GM06990 (cell line): ENCODE data around the gene DYNC1LI1.

Experiments used
- DNase-seq: peaks from one replicate; pipeline ENCODE4 v3.0.0-alpha.2; 2011; ENCODE audit not compliant: insufficient read length; ENCODE audit errors: extremely low read depth
- H3K27me3 ChIP-seq: replicated peaks from 2 replicates; pipeline ENCODE4 v1.6.0; 2011; ENCODE audit warnings: low read length; ENCODE audit not compliant: control insufficient read depth, insufficient read depth
- H3K36me3 ChIP-seq: 2 replicates; pipeline ENCODE4 v1.5.1; 2011; ENCODE audit warnings: low read length; ENCODE audit not compliant: control insufficient read depth, insufficient read depth
- H3K4me3 ChIP-seq: replicated peaks from 2 replicates; pipeline ENCODE4 v1.5.1; 2011; ENCODE audit warnings: low read depth, mild to moderate bottlenecking, control low read depth, low read length
- CTCF ChIP-seq: IDR thresholded peaks from 2 replicates; pipeline ENCODE4 v1.5.1; 2011; ENCODE audit warnings: low read length, control low read depth, mild to moderate bottlenecking, inconsistent platforms; ENCODE audit not compliant: insufficient read depth, poor library complexity, severe bottlenecking

DYNC1LI1 gene

GRCh38 chr3:32544894-32545293 lies 25.8 kb downstream of the DYNC1LI1 start:
- no peak for TF ChIP-seq CTCF
- no peak overlapping the region for H3K4me3 ChIP-seq
- H3K36me3 ChIP-seq, result no peaks in the 10 kb centered on the region
- H3K27me3 ChIP-seq, result no peaks in the 10 kb centered on the region
- no peak for DNase-seq

- no peak for TF ChIP-seq CTCF
Observed at GRCh38 chr3:32542807-32543206, 27.9 kb downstream of the DYNC1LI1 start.

GRCh38 chr3:32540899-32541298 lies 29.8 kb downstream of the DYNC1LI1 start:
- Histone ChIP-seq H3K36me3 (no peaks in the 10 kb centered on the region), H3K27me3 (no peaks in the 10 kb centered on the region), H3K4me3 (no peak overlapping the region)
- no peak for DNase-seq
- TF ChIP-seq CTCF, result no peak

More at GRCh38 chr3:32542807-32543206, 27.9 kb downstream of the DYNC1LI1 start:
- H3K36me3 ChIP-seq, result no peaks in the 10 kb centered on the region
- no peak overlapping the region for H3K4me3 ChIP-seq
- H3K27me3 ChIP-seq, result no peaks in the 10 kb centered on the region
- no peak for DNase-seq

- no peaks in the 10 kb centered on the region; the same call in 1 of the 2 replicates for H3K36me3 ChIP-seq
- no peaks in the 10 kb centered on the region for H3K27me3 ChIP-seq
Observed at GRCh38 chr3:32532434-32532833, 38.2 kb downstream of the DYNC1LI1 start.

GRCh38 chr3:32531010-32531647 lies 39.5 kb downstream of the DYNC1LI1 start:
- Histone ChIP-seq H3K36me3 (no peaks in the 10 kb centered on the region; the same call in 1 of the 2 replicates), H3K4me3 (no peak overlapping the region), H3K27me3 (no peaks in the 10 kb centered on the region)
- no peak for DNase-seq
- no peak for TF ChIP-seq CTCF

More at GRCh38 chr3:32532434-32532833, 38.2 kb downstream of the DYNC1LI1 start:
- no peak for DNase-seq
- TF ChIP-seq CTCF, result no peak
- H3K4me3 ChIP-seq, result no peak overlapping the region

- no peak for DNase-seq
- no peaks in the 10 kb centered on the region for H3K27me3 ChIP-seq
- H3K36me3 ChIP-seq, result no peaks in the 10 kb centered on the region
- H3K4me3 ChIP-seq, result no peak overlapping the region
- TF ChIP-seq CTCF, result no peak
Observed at GRCh38 chr3:32525720-32526119, 44.9 kb downstream of the DYNC1LI1 start.
